ENCODE results near the gene CAPN11.

The CAPN11 gene

GRCh38 chr6:44217332-44218143 lies 58.9 kb downstream of the CAPN11 start:
- no peak for DNase-seq

GRCh38 chr6:44219053-44219814 lies 60.6 kb downstream of the CAPN11 start:
- no peak for DNase-seq

- DNase-seq: no peak
Observed at GRCh38 chr6:44219815-44220784, 61.5 kb downstream of the CAPN11 start.

GRCh38 chr6:44220913-44221290 lies 62.3 kb downstream of the CAPN11 start:
- no peak for DNase-seq

GRCh38 chr6:44221291-44221960 lies 62.8 kb downstream of the CAPN11 start:
- peak; percentile 48 to 78 (median 67) for DNase-seq

- no peak for DNase-seq
Observed at GRCh38 chr6:44221961-44222335, 63.3 kb downstream of the CAPN11 start.

GRCh38 chr6:44222486-44223318 lies 64.1 kb downstream of the CAPN11 start:
- no peak for DNase-seq

GRCh38 chr6:44223319-44224028 lies 64.9 kb downstream of the CAPN11 start, which contains the start of gene SLC29A1:
Gene SLC29A1, plus strand, starts transcription at chr6:44223595. Its CDS starts 3,719 bp downstream, at chr6:44227314.
- DNase-seq: peak; percentile 68 to 83 (median 75)

GRCh38 chr6:44224029-44224964 lies 65.7 kb downstream of the CAPN11 start:
- DNase-seq: no peak

GRCh38 chr6:44224965-44225305 lies 66.3 kb downstream of the CAPN11 start:
- no peak for DNase-seq

- DNase-seq: no peak
Observed at GRCh38 chr6:44225579-44226325, 67.1 kb downstream of the CAPN11 start.

- DNase-seq: no peak
Observed at GRCh38 chr6:44226368-44227147, 67.9 kb downstream of the CAPN11 start.

- no peak for DNase-seq
Observed at GRCh38 chr6:44227148-44227793, 68.7 kb downstream of the CAPN11 start.

GRCh38 chr6:44228031-44228430 lies 69.4 kb downstream of the CAPN11 start:
- DNase-seq: no peak

GRCh38 chr6:44228433-44228832 lies 69.8 kb downstream of the CAPN11 start:
- no peak for DNase-seq

- DNase-seq: no peak
Observed at GRCh38 chr6:44228836-44229235, 70.2 kb downstream of the CAPN11 start.

- no peak for DNase-seq
Observed at GRCh38 chr6:44229376-44230033, 70.9 kb downstream of the CAPN11 start.

Measured in T-helper 1 cell (primary cell).